GM21528 (cell line): ENCODE data around the gene CD274.

Source experiments
- ATAC-seq: cut with Tn5 transposase; IDR thresholded peaks from one replicate; pipeline ENCODE4 v1.9.1; 2021; ENCODE audit warnings: mild to moderate bottlenecking, moderate library complexity; ENCODE audit not compliant: unreplicated experiment, low FRiP score

Gene CD274

GRCh38 chr9:5518937-5519319 is 68.6 kb downstream of the CD274 start:
- ATAC-seq = peak; percentile 28
